GM23338 (cell line): ENCODE results near the gene DEDD2. TPM values are rescaled to one million over a fixed set of nuclear protein-coding genes. Genes with fewer than 3 reads are reported as not detected.

Experiments used
- ATAC-seq: fragments of 200-7000 bp; cut with Tn5 transposase; 3 replicates; pipeline ENCODE4 v1.9.1; 2020
- DNase-seq: peaks from one replicate; pipeline ENCODE4 v3.0.0-alpha.2; 2015; ENCODE audit warnings: low spot score
- H2AFZ ChIP-seq: fragments of 200-600 bp; sonication (generic); 2 replicates; pipeline ENCODE4 v1.8.0; 2016; ENCODE audit warnings: antibody characterized with exemption, mild to moderate bottlenecking, moderate library complexity
- H3F3A ChIP-seq: fragments of 200-600 bp; sonication (generic); replicated peaks from 2 replicates; pipeline ENCODE4 v1.8.0; 2017; ENCODE audit warnings: antibody characterized with exemption, mixed run types, low read depth
- H3K27ac ChIP-seq: fragments of 200-600 bp; sonication (generic); 2 replicates; pipeline ENCODE4 v1.6.1; 2016; ENCODE audit warnings: low read depth
- H3K27me3 ChIP-seq: fragments of 200-600 bp; sonication (generic); 2 replicates; pipeline ENCODE4 v1.8.0; 2016; ENCODE audit warnings: mild to moderate bottlenecking, mixed run types, moderate library complexity; ENCODE audit not compliant: insufficient read depth
- H3K36me3 ChIP-seq: fragments of 200-600 bp; sonication (generic); 2 replicates; pipeline ENCODE4 v1.8.0; 2016; ENCODE audit warnings: mild to moderate bottlenecking; ENCODE audit not compliant: insufficient read depth
- H3K4me1 ChIP-seq: fragments of 200-600 bp; sonication (generic); 2 replicates; pipeline ENCODE4 v1.8.0; 2016; ENCODE audit warnings: mild to moderate bottlenecking, moderate library complexity; ENCODE audit not compliant: insufficient read depth
- H3K4me2 ChIP-seq: fragments of 200-600 bp; sonication (generic); 2 replicates; pipeline ENCODE4 v1.7.1; 2017; ENCODE audit warnings: mixed run types
- H3K4me3 ChIP-seq: fragments of 200-600 bp; sonication (generic); 2 replicates; pipeline ENCODE4 v1.6.1; 2016; ENCODE audit warnings: mixed run types
- H3K79me2 ChIP-seq: fragments of 200-600 bp; sonication (generic); replicated peaks from 2 replicates; pipeline ENCODE4 v1.8.0; 2017; ENCODE audit warnings: mild to moderate bottlenecking; ENCODE audit not compliant: insufficient read depth
- H3K9me2 ChIP-seq: fragments of 200-600 bp; sonication (generic); 2 replicates; pipeline ENCODE4 v1.8.0; 2017; ENCODE audit not compliant: insufficient read depth
- H4K20me1 ChIP-seq: fragments of 200-600 bp; sonication (generic); replicated peaks from 2 replicates; pipeline ENCODE4 v1.8.0; 2017; ENCODE audit warnings: mild to moderate bottlenecking; ENCODE audit not compliant: insufficient read depth
- H3K27ac Mint-ChIP-seq: 2 replicates; pipeline ENCODE4 v1.8.0; 2020; ENCODE audit warnings: inconsistent platforms, mild to moderate bottlenecking, moderate library complexity, mixed read lengths
- H3K27me3 Mint-ChIP-seq: 3 replicates; pipeline ENCODE4 v1.8.0; 2022; ENCODE audit warnings: low read depth, mild to moderate bottlenecking, moderate library complexity, mixed read lengths, inconsistent platforms; ENCODE audit not compliant: insufficient read depth, poor library complexity
- H3K36me3 Mint-ChIP-seq: 3 replicates; pipeline ENCODE4 v1.8.0; 2021; ENCODE audit warnings: low read depth, mild to moderate bottlenecking, inconsistent platforms, moderate library complexity, mixed read lengths
- H3K4me1 Mint-ChIP-seq: 3 replicates; pipeline ENCODE4 v1.8.0; 2020; ENCODE audit warnings: mild to moderate bottlenecking, inconsistent platforms, mixed read lengths
- H3K4me3 Mint-ChIP-seq: 3 replicates; pipeline ENCODE4 v1.8.0; 2021; ENCODE audit warnings: moderate library complexity, mild to moderate bottlenecking, inconsistent platforms, mixed read lengths
- H3K9me3 Mint-ChIP-seq: 3 replicates; pipeline ENCODE4 v1.8.0; 2020; ENCODE audit warnings: moderate library complexity, mild to moderate bottlenecking, inconsistent platforms, mixed read lengths
- CREB1 ChIP-seq: fragments of 250-450 bp; sonication (Bioruptor Pico); IDR thresholded peaks from 2 replicates; pipeline ENCODE4 v1.5.0; 2020; ENCODE audit warnings: low read depth, mild to moderate bottlenecking, moderate library complexity
- CTCF ChIP-seq, 2 experiments: fragments of 200-600 bp in 1 of 2; sonication (generic) in 1 of 2; conservative IDR thresholded peaks; 2 replicates each; pipeline versions ENCODE4 v1.5.1 to v1.6.1; 2016 to 2017; ENCODE audit warnings: antibody characterized with exemption in 2 of 2, low read depth in 2 of 2, mild to moderate bottlenecking in 2 of 2, moderate library complexity in 1 of 2
- ETS1 ChIP-seq: IDR thresholded peaks from 2 replicates; pipeline ENCODE4 v1.6.1; 2016; ENCODE audit warnings: antibody characterized with exemption
- EZH2 ChIP-seq: fragments of 200-600 bp; sonication (generic); IDR thresholded peaks from one replicate; pipeline ENCODE4 v1.8.0; 2017; ENCODE audit warnings: antibody characterized with exemption, mild to moderate bottlenecking, low read depth; ENCODE audit not compliant: unreplicated experiment
- EZH2phosphoT487 ChIP-seq: fragments of 200-600 bp; sonication (generic); IDR thresholded peaks from one replicate; pipeline ENCODE4 v1.8.1; 2018; ENCODE audit warnings: antibody characterized with exemption; ENCODE audit not compliant: unreplicated experiment
- JUNB ChIP-seq: IDR thresholded peaks from one replicate; pipeline ENCODE4 v1.6.1; 2016; ENCODE audit warnings: antibody characterized with exemption; ENCODE audit not compliant: unreplicated experiment
- NANOG ChIP-seq: IDR thresholded peaks from 2 replicates; pipeline ENCODE4 v1.6.1; 2016; ENCODE audit warnings: antibody characterized with exemption, borderline replicate concordance
- POLR2AphosphoS5 ChIP-seq: IDR thresholded peaks from 2 replicates; pipeline ENCODE4 v1.6.1; 2016; ENCODE audit warnings: antibody characterized with exemption, low read depth
- REST ChIP-seq: IDR thresholded peaks from one replicate; pipeline ENCODE4 v1.6.1; 2018; ENCODE audit warnings: antibody characterized with exemption; ENCODE audit not compliant: unreplicated experiment
- STAT1 ChIP-seq: IDR thresholded peaks from one replicate; pipeline ENCODE4 v1.6.1; 2016; ENCODE audit warnings: antibody characterized with exemption; ENCODE audit not compliant: unreplicated experiment
- ZNF114 ChIP-seq: fragments of 250-450 bp; sonication (Bioruptor Pico); IDR thresholded peaks from 2 replicates; pipeline ENCODE4 v1.5.0; 2020; ENCODE audit warnings: mild to moderate bottlenecking, moderate library complexity
- ZNF331 ChIP-seq: fragments of 250-450 bp; sonication (Bioruptor Pico); IDR thresholded peaks from 2 replicates; pipeline ENCODE4 v1.5.0; 2020; ENCODE audit warnings: low read depth, mild to moderate bottlenecking, moderate library complexity
- ZNF462 ChIP-seq: fragments of 250-450 bp; sonication (Bioruptor Pico); IDR thresholded peaks from 2 replicates; pipeline ENCODE4 v1.5.0; 2020; ENCODE audit warnings: mild to moderate bottlenecking, moderate library complexity
- polyA plus RNA-seq: library from polyadenylated mRNA; unstranded; fragments of >200 nt; fragmentation: Nextera tagmentation; extraction: Ambion mirVana; gene quantifications from 2 replicates; pipeline ENCODE4 v1.2.1, GENCODE V29; 2016
- total RNA-seq: library from RNA; depleted of rRNA; stranded (reverse); fragments of >200 nt; shearing (Covaris generic); gene quantifications from 2 replicates; pipeline ENCODE4 v1.2.3, GENCODE V29; 2014

DEDD2 gene
- total and polyA plus RNA-seq, 2 experiments from 2014 or later = 23.4 to 63.0 TPM

GRCh38 chr19:42261763-42262162 lies 44.3 kb upstream of the DEDD2 start:
- ATAC-seq = no peak
- H3K27me3 ChIP-seq = peaks cover 10% of the 10 kb centered on the region
- H3K9me2 ChIP-seq = no peaks in the 10 kb centered on the region
- no peak overlapping the region for H3K4me3 ChIP-seq
- peaks cover 14% of the 10 kb centered on the region for H3K27me3 Mint-ChIP-seq
- H3K4me1 Mint-ChIP-seq = peaks cover under 1% of the 10 kb centered on the region
- no peaks in the 10 kb centered on the region for H3K36me3 ChIP-seq
- H3K79me2 ChIP-seq = no peaks in the 10 kb centered on the region
- peaks cover 3% of the 10 kb centered on the region for H3F3A ChIP-seq
- H3K4me3 Mint-ChIP-seq = no peak overlapping the region
- H3K4me1 ChIP-seq = 0 out of 2 replicates have a peak, but pooled peaks cover 1% of the 10 kb centered on the region
- no peak overlapping the region for H3K4me2 ChIP-seq
- no peaks in the 10 kb centered on the region; the same call in 2 of the 3 replicates for H3K9me3 Mint-ChIP-seq
- H3K36me3 Mint-ChIP-seq = no peaks in the 10 kb centered on the region; the same call in 2 of the 3 replicates
- H3K27ac ChIP-seq = no peak overlapping the region
- H3K27ac Mint-ChIP-seq = no peak overlapping the region
- TF ChIP-seq ZNF114 (CRISPR knock-in tag) (no peak), EZH2phosphoT487 (no peak), ZNF462 (no peak), CREB1 (CRISPR knock-in tag) (no peak), POLR2AphosphoS5 (no peak), ZNF331 (CRISPR knock-in tag) (no peak), EZH2 (no peak), CTCF (conservative IDR thresholded peaks at IDR 0.05; ENCODE audit: low read depth in 2 of 2) (no peak), REST (no peak), NANOG (no peak), ETS1 (no peak), JUNB (no peak), STAT1 (no peak)
- H2AFZ ChIP-seq = no peak overlapping the region
- no peak for DNase-seq
- no peaks in the 10 kb centered on the region for H4K20me1 ChIP-seq
